ENCODE results near the gene FAM78A.

The FAM78A gene

DNA sequence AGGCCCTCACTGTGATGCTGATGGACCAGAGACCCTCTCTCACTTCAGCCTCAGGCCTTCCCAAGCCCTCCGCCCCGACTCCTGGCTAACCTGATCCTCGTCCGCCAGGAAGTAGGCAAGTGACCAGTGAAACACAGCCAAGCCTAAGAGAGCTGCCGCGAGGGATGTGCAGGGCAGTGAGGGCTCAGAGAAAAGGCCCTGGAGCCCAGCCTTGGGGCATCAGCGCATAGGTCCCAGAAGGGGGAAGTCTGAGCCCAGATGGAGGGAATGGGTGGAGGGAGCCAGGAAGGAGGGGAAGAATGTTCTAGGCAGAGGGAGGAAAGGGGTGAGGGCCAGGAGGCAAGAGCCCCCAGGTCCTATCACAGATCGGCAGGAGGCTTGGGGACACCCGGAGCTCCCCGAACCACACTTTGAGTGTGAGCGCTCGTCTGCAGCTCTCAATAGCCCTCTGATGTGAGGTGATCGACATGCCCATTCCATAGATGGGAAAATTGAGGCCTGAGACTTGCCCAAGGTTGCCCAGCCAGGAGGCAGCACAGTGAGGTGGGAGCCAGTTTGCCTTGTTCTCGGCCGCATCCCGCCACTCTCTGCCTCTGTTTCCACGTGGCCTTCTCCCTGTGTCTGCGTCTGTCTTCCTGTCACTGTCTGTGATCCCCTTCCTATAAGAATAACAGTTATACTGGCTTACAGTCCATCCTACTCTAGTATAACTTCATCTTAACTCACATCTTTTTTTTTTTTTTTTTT is 33.4 kb upstream of the FAM78A start:
- H3K4me3 ChIP-seq (ENCODE audit: low read length): no peak overlapping the region
- no peaks in the 10 kb centered on the region for H3K9me3 ChIP-seq (ENCODE audit: control insufficient read depth, low read length)
- no peaks in the 10 kb centered on the region for H3K36me3 ChIP-seq (ENCODE audit: control insufficient read depth, insufficient read depth, low read length)
- peaks cover 10% of the 10 kb centered on the region for H3K4me1 ChIP-seq (ENCODE audit: control insufficient read depth, insufficient read depth, low read length)
- H3K27me3 ChIP-seq (ENCODE audit: control insufficient read depth, insufficient read depth, low read length): peaks cover 4% of the 10 kb centered on the region
- no peak overlapping the region for H3K9ac ChIP-seq (ENCODE audit: low read length)

- H3K4me1 ChIP-seq (ENCODE audit: control insufficient read depth, insufficient read depth, low read length): peaks cover 10% of the 10 kb centered on the region
- no peaks in the 10 kb centered on the region for H3K9me3 ChIP-seq (ENCODE audit: control insufficient read depth, low read length)
These were observed 32.7 kb upstream of the FAM78A start for GRCh38 chr9:131308906-131309529.

DNA sequence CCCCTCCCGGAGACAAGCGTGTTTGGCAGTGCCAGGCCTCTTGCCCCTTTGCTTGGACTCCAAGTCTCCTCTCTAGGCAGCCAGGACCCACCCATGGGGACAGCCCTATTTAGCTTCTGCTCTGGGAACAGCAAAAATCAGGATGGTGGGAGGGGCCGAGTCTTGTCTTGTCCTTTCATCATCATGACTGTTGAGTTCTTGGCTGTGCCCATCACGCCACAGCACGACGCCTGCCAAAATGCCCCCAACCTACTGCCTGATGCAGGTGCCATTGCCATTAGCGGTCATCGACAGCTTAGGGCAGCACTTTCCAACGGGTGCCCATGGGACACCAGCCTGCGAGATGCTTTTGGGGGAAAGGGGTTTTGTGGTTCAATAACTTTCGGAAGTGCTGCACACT is 32.1 kb upstream of the FAM78A start:
- no peaks in the 10 kb centered on the region for H3K9me3 ChIP-seq (ENCODE audit: control insufficient read depth, low read length)
- peaks cover 10% of the 10 kb centered on the region for H3K4me1 ChIP-seq (ENCODE audit: control insufficient read depth, insufficient read depth, low read length)
- no peak overlapping the region for H3K9ac ChIP-seq (ENCODE audit: low read length)
- H3K4me3 ChIP-seq (ENCODE audit: low read length): no peak overlapping the region
- H3K27me3 ChIP-seq (ENCODE audit: control insufficient read depth, insufficient read depth, low read length): peaks cover 4% of the 10 kb centered on the region
- no peaks in the 10 kb centered on the region for H3K36me3 ChIP-seq (ENCODE audit: control insufficient read depth, insufficient read depth, low read length)

More at GRCh38 chr9:131308906-131309529, 32.7 kb upstream of the FAM78A start:
- no peak overlapping the region for H3K9ac ChIP-seq (ENCODE audit: low read length)
- no peak overlapping the region for H3K4me3 ChIP-seq (ENCODE audit: low read length)
- H3K27me3 ChIP-seq (ENCODE audit: control insufficient read depth, insufficient read depth, low read length): peaks cover 4% of the 10 kb centered on the region
- H3K36me3 ChIP-seq (ENCODE audit: control insufficient read depth, insufficient read depth, low read length): no peaks in the 10 kb centered on the region

- H3K4me1 ChIP-seq (ENCODE audit: control insufficient read depth, insufficient read depth, low read length): peaks cover 9% of the 10 kb centered on the region
- no peaks in the 10 kb centered on the region for H3K9me3 ChIP-seq (ENCODE audit: control insufficient read depth, low read length)
- H3K9ac ChIP-seq (ENCODE audit: low read length): no peak overlapping the region
- H3K36me3 ChIP-seq (ENCODE audit: control insufficient read depth, insufficient read depth, low read length): no peaks in the 10 kb centered on the region
- no peak overlapping the region for H3K4me3 ChIP-seq (ENCODE audit: low read length)
- peaks cover 4% of the 10 kb centered on the region for H3K27me3 ChIP-seq (ENCODE audit: control insufficient read depth, insufficient read depth, low read length)
These were observed 31.7 kb upstream of the FAM78A start for GRCh38 chr9:131307974-131308373.

DNA sequence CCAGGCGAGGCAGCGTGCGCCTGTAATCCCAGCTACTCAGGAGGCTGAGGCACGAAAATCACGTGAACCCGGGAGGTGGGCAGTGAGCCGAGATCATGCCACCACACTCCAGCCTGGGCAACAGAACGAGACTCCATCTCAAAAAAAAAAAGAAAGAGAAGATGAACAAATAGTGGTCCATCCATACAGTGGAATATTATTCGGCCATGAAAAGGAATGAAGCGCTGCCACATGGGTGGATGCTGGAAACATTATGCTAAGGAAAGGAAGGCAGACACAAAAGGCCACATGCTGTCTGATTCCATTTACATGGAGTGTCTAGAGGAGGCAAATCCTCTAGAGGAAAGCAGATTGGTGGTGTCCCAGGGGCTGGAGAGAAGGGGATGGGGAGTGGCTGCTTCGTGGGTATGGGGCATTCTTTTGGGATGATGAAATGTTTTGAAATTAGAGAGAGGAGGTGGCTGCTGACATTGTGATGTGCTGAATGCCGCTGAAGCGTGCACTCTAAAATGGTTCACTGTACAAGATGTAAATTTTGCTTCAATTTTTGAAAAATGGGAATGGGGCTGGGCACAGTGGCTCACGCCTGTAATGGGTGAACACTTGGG is 30.2 kb upstream of the FAM78A start:
- Histone ChIP-seq H3K36me3 (ENCODE audit: control insufficient read depth, insufficient read depth, low read length) (no peaks in the 10 kb centered on the region), H3K4me1 (ENCODE audit: control insufficient read depth, insufficient read depth, low read length) (peaks cover 5% of the 10 kb centered on the region), H3K9me3 (ENCODE audit: control insufficient read depth, low read length) (no peaks in the 10 kb centered on the region), H3K27me3 (ENCODE audit: control insufficient read depth, insufficient read depth, low read length) (peaks cover 4% of the 10 kb centered on the region), H3K9ac (ENCODE audit: low read length) (no peak overlapping the region), H3K4me3 (ENCODE audit: low read length) (no peak overlapping the region)

GRCh38 chr9:131304676-131305355 is 28.5 kb upstream of the FAM78A start:
- no peaks in the 10 kb centered on the region for H3K36me3 ChIP-seq (ENCODE audit: control insufficient read depth, insufficient read depth, low read length)
- no peaks in the 10 kb centered on the region for H3K27me3 ChIP-seq (ENCODE audit: control insufficient read depth, insufficient read depth, low read length)
- peaks cover 5% of the 10 kb centered on the region for H3K4me1 ChIP-seq (ENCODE audit: control insufficient read depth, insufficient read depth, low read length)
- H3K9ac ChIP-seq (ENCODE audit: low read length): no peak overlapping the region
- no peaks in the 10 kb centered on the region for H3K9me3 ChIP-seq (ENCODE audit: control insufficient read depth, low read length)
- H3K4me3 ChIP-seq (ENCODE audit: low read length): no peak overlapping the region

DNA sequence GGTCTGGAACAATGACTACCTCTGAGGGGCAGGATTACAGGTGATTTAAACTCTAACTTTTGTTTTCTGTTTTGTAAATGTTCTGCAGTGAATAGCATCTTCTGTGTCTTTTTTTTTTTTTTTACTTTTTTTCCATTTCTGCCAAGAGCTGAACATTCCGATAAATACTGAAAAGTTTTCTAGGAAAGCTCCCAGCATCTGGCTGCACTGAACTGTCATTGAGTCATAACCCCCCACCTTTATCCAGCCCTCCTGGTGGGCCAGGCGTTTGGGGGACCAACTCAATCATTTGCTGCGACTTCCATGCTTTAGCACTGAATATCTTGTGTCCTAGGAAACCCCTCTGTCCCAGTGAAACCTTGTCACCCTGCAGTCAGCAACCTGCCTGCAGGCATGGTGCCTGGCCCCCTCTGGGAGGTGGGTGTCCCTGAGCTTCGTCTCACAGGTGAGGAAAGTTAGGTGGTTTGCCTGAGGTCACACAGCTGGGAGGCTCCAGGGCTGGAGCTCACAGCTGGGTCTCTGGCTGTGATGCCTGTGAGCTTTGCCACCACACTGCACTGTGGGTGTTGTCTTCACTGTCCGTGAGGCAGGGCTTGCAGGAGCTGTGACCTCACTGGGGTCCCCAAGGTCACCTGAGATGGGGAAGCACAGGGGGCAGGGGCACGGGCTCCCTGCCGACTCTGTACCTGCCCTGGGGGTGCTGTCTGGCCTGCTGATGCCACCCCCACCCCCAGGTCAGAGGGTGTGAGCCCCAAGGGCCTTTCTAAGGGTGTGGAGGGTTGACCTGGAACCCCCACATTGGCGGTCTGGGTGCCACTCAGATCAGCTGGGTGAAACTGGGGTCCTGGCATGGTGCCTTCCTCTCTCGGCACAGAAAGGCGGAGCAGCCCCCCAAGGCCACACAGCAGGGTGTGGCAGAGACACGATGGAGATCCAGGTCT is 27.3 kb upstream of the FAM78A start:
- no peaks in the 10 kb centered on the region for H3K27me3 ChIP-seq (ENCODE audit: control insufficient read depth, insufficient read depth, low read length)
- H3K4me3 ChIP-seq (ENCODE audit: low read length): no peak overlapping the region
- no peaks in the 10 kb centered on the region for H3K9me3 ChIP-seq (ENCODE audit: control insufficient read depth, low read length)
- peaks cover 5% of the 10 kb centered on the region for H3K4me1 ChIP-seq (ENCODE audit: control insufficient read depth, insufficient read depth, low read length)
- H3K36me3 ChIP-seq (ENCODE audit: control insufficient read depth, insufficient read depth, low read length): no peaks in the 10 kb centered on the region
- H3K9ac ChIP-seq (ENCODE audit: low read length): no peak overlapping the region

GRCh38 chr9:131302244-131303075 is 26.1 kb upstream of the FAM78A start:
- no peaks in the 10 kb centered on the region for H3K9me3 ChIP-seq (ENCODE audit: control insufficient read depth, low read length)
- H3K27me3 ChIP-seq (ENCODE audit: control insufficient read depth, insufficient read depth, low read length): no peaks in the 10 kb centered on the region
- no peak overlapping the region for H3K4me3 ChIP-seq (ENCODE audit: low read length)
- peaks cover 5% of the 10 kb centered on the region for H3K4me1 ChIP-seq (ENCODE audit: control insufficient read depth, insufficient read depth, low read length)
- no peak overlapping the region for H3K9ac ChIP-seq (ENCODE audit: low read length)
- H3K36me3 ChIP-seq (ENCODE audit: control insufficient read depth, insufficient read depth, low read length): no peaks in the 10 kb centered on the region

DNA sequence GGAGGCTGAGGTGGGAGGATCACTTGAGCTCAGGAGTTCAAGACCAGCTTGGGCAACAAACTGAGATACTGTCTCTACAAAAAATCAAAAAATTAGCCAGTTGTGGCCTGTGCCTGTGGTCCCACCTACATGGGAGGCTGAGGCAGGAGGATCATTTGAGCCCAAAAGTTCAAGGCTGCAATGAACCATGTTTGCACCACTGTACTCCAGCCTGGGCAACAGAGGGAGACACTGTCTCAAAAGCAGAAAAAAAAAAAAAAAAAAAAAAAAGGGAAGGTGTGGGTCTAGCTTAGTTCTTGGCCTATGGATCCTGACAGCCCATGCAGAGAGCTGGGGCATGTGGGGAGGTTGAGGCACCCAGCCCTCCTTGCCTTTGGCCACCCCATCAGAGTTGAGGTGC is 24.1 kb upstream of the FAM78A start:
- Histone ChIP-seq H3K4me1 (ENCODE audit: control insufficient read depth, insufficient read depth, low read length) (peaks cover 5% of the 10 kb centered on the region), H3K9me3 (ENCODE audit: control insufficient read depth, low read length) (no peaks in the 10 kb centered on the region), H3K36me3 (ENCODE audit: control insufficient read depth, insufficient read depth, low read length) (no peaks in the 10 kb centered on the region), H3K9ac (ENCODE audit: low read length) (no peak overlapping the region), H3K27me3 (ENCODE audit: control insufficient read depth, insufficient read depth, low read length) (no peaks in the 10 kb centered on the region), H3K4me3 (ENCODE audit: low read length) (no peak overlapping the region)

DNA sequence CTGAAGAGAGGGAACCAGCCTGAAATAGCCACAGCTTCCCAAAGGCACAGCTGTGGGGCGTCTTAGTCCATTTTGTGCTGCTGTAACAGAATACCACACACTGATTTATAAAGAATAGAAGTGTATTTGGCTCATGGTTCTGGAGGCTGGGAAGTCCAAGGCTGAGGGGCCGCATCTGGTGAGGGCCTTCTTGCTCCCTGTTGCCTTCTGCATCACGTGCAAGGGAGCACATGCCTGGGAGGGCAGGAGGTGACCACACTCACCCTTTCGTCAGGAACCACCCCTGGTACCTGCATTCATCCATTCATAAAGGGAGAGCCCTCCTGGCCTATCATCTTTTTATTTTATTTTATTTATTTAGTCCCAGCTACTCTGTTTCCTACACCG is 23.6 kb upstream of the FAM78A start:
- peaks cover 2% of the 10 kb centered on the region for H3K4me1 ChIP-seq (ENCODE audit: control insufficient read depth, insufficient read depth, low read length)
- H3K36me3 ChIP-seq (ENCODE audit: control insufficient read depth, insufficient read depth, low read length): no peaks in the 10 kb centered on the region
- no peak overlapping the region for H3K9ac ChIP-seq (ENCODE audit: low read length)
- H3K9me3 ChIP-seq (ENCODE audit: control insufficient read depth, low read length): no peaks in the 10 kb centered on the region
- H3K27me3 ChIP-seq (ENCODE audit: control insufficient read depth, insufficient read depth, low read length): no peaks in the 10 kb centered on the region
- H3K4me3 ChIP-seq (ENCODE audit: low read length): no peak overlapping the region
